ENCODE results near the gene DCDC2C.
A peak's percentile ranks its signal among the peaks of the same experiment; 100 is the strongest.

DNA sequence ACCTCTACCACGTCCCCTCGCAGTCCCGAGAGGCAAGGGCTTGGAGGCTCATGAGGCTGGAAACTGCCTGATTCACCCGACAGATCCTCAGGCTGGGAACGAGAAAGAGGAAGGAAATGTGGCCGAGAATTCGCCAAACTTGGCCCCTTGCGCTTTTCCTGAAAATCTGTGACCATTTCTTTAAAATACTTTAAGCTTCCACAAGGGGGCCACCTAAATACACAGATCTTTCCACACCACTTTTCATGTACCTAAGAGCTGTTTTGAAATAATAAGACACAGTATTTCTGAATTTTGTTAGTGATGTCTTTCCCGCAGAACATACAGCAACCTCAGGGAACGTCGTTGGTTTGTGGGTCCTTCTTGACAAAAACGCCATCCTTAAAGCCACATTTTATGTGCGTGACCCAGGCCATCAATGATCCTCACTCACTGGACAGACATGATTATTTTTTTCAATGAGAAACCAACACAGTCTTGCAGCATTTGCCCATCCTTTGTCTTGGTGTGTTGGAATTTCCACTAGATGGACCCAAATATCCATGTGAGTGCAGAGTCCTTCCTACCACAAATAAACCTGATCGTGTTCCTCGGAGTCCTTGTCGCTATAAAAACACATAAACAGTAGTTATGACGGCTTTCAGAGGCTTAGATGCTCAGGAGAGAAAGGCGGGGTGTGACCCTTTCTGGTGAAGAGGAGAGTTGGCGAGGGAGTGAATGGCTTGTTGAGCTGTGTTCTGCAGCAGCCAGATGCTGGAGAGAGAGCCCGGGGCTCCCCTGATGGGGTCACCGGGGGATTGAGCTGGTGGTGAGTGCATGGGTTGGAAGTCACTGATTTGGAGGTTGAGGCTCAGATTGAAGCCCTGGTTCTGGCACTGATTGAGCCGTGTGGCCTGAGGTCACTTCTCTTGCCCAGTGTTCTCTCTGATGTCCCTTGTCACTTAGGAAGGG lies 25.0 kb downstream of the DCDC2C start:
- TF ChIP-seq, protein P1, sequence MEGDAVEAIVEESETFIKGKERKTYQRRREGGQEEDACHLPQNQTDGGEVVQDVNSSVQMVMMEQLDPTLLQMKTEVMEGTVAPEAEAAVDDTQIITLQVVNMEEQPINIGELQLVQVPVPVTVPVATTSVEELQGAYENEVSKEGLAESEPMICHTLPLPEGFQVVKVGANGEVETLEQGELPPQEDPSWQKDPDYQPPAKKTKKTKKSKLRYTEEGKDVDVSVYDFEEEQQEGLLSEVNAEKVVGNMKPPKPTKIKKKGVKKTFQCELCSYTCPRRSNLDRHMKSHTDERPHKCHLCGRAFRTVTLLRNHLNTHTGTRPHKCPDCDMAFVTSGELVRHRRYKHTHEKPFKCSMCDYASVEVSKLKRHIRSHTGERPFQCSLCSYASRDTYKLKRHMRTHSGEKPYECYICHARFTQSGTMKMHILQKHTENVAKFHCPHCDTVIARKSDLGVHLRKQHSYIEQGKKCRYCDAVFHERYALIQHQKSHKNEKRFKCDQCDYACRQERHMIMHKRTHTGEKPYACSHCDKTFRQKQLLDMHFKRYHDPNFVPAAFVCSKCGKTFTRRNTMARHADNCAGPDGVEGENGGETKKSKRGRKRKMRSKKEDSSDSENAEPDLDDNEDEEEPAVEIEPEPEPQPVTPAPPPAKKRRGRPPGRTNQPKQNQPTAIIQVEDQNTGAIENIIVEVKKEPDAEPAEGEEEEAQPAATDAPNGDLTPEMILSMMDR (conservative IDR thresholded peaks at IDR 0.05): peak; percentile 82
- no peak for TF ChIP-seq EZH2 (IDR thresholded peaks at IDR 0.05; ENCODE audit: low read depth)

Measured in PC-9 (cell line).